ENCODE results near the gene CNGB1. TPM values are rescaled to one million over a fixed set of nuclear protein-coding genes. Genes with fewer than 3 reads are reported as not detected.
A peak's percentile ranks its signal among the peaks of the same experiment; 100 is the strongest.

Gene CNGB1
- total and polyA plus RNA-seq, 2 of the 13 experiments (the other 11 are each of a cell fraction or from before 2014, with no cell fraction given): 0.02 to 0.15 TPM

DNA sequence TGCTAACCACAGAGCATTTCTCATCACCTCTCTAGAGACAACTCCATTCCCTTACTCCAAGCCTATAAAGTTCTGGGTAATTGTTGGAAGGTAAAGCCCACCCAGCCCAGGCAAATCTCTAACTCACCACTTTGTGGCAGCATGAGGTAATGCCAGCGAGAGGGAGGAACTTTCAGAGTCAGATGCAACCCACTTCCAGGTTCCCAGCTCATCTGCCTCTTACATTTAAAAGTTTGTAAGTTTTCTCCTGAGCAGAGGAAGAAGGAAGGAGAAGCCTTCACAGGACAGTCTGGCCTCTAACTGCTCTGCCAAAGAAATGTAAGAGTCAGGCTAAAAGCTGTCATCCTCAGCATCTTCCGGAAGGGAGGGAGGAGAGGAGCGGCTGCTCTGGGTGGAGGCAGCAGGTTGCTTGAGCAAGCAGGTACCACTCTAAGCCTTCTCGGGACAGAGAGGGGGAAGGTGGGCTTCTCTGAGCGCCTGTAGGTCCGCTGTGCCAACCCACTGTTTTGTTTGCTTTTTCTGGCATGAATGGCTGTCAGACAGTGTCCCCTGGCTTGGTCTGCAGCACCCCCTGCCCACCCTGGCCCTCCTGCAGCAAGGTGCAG is 28.5 kb upstream of the CNGB1 start (continued):
- TF ChIP-seq SP1 (IDR thresholded peaks at IDR 0.05): no peak
- TF ChIP-seq SP1 (CRISPR knock-in tag; IDR thresholded peaks at IDR 0.05): no peak
- no peak for TF ChIP-seq ZNF512B (CRISPR knock-in tag; IDR thresholded peaks at IDR 0.05; ENCODE audit: borderline replicate concordance)
- 0 out of 2 replicates have a peak, but pooled peaks have one; percentile 4 for TF ChIP-seq SALL1 (CRISPR knock-in tag; IDR thresholded peaks at IDR 0.05)
- TF ChIP-seq FOXA3 (CRISPR knock-in tag; IDR thresholded peaks at IDR 0.05): no peak
- peak; percentile 44 for TF ChIP-seq JARID2 (CRISPR knock-in tag; IDR thresholded peaks at IDR 0.05; ENCODE audit: insufficient replicate concordance)
- TF ChIP-seq ZNF7 (CRISPR knock-in tag; IDR thresholded peaks at IDR 0.05): no peak
- peak; percentile 18; the same call in 1 of the 2 replicates for TF ChIP-seq ZNF225 (CRISPR knock-in tag; IDR thresholded peaks at IDR 0.05)
- TF ChIP-seq, protein P1, sequence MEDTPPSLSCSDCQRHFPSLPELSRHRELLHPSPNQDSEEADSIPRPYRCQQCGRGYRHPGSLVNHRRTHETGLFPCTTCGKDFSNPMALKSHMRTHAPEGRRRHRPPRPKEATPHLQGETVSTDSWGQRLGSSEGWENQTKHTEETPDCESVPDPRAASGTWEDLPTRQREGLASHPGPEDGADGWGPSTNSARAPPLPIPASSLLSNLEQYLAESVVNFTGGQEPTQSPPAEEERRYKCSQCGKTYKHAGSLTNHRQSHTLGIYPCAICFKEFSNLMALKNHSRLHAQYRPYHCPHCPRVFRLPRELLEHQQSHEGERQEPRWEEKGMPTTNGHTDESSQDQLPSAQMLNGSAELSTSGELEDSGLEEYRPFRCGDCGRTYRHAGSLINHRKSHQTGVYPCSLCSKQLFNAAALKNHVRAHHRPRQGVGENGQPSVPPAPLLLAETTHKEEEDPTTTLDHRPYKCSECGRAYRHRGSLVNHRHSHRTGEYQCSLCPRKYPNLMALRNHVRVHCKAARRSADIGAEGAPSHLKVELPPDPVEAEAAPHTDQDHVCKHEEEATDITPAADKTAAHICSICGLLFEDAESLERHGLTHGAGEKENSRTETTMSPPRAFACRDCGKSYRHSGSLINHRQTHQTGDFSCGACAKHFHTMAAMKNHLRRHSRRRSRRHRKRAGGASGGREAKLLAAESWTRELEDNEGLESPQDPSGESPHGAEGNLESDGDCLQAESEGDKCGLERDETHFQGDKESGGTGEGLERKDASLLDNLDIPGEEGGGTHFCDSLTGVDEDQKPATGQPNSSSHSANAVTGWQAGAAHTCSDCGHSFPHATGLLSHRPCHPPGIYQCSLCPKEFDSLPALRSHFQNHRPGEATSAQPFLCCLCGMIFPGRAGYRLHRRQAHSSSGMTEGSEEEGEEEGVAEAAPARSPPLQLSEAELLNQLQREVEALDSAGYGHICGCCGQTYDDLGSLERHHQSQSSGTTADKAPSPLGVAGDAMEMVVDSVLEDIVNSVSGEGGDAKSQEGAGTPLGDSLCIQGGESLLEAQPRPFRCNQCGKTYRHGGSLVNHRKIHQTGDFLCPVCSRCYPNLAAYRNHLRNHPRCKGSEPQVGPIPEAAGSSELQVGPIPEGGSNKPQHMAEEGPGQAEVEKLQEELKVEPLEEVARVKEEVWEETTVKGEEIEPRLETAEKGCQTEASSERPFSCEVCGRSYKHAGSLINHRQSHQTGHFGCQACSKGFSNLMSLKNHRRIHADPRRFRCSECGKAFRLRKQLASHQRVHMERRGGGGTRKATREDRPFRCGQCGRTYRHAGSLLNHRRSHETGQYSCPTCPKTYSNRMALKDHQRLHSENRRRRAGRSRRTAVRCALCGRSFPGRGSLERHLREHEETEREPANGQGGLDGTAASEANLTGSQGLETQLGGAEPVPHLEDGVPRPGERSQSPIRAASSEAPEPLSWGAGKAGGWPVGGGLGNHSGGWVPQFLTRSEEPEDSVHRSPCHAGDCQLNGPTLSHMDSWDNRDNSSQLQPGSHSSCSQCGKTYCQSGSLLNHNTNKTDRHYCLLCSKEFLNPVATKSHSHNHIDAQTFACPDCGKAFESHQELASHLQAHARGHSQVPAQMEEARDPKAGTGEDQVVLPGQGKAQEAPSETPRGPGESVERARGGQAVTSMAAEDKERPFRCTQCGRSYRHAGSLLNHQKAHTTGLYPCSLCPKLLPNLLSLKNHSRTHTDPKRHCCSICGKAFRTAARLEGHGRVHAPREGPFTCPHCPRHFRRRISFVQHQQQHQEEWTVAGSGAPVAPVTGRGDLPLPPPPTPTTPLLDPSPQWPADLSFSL (CRISPR knock-in tag; IDR thresholded peaks at IDR 0.05): no peak
- TF ChIP-seq ZKSCAN1 (IDR thresholded peaks at IDR 0.05; ENCODE audit: low read length): no peak
- TF ChIP-seq ARID2 (CRISPR knock-in tag; IDR thresholded peaks at IDR 0.05; ENCODE audit: borderline replicate concordance): no peak
- TF ChIP-seq, protein P2, sequence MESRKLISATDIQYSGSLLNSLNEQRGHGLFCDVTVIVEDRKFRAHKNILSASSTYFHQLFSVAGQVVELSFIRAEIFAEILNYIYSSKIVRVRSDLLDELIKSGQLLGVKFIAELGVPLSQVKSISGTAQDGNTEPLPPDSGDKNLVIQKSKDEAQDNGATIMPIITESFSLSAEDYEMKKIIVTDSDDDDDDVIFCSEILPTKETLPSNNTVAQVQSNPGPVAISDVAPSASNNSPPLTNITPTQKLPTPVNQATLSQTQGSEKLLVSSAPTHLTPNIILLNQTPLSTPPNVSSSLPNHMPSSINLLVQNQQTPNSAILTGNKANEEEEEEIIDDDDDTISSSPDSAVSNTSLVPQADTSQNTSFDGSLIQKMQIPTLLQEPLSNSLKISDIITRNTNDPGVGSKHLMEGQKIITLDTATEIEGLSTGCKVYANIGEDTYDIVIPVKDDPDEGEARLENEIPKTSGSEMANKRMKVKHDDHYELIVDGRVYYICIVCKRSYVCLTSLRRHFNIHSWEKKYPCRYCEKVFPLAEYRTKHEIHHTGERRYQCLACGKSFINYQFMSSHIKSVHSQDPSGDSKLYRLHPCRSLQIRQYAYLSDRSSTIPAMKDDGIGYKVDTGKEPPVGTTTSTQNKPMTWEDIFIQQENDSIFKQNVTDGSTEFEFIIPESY (CRISPR knock-in tag; IDR thresholded peaks at IDR 0.05): no peak
- TF ChIP-seq ZNF160 (CRISPR knock-in tag; IDR thresholded peaks at IDR 0.05): no peak
- TF ChIP-seq, protein P3, sequence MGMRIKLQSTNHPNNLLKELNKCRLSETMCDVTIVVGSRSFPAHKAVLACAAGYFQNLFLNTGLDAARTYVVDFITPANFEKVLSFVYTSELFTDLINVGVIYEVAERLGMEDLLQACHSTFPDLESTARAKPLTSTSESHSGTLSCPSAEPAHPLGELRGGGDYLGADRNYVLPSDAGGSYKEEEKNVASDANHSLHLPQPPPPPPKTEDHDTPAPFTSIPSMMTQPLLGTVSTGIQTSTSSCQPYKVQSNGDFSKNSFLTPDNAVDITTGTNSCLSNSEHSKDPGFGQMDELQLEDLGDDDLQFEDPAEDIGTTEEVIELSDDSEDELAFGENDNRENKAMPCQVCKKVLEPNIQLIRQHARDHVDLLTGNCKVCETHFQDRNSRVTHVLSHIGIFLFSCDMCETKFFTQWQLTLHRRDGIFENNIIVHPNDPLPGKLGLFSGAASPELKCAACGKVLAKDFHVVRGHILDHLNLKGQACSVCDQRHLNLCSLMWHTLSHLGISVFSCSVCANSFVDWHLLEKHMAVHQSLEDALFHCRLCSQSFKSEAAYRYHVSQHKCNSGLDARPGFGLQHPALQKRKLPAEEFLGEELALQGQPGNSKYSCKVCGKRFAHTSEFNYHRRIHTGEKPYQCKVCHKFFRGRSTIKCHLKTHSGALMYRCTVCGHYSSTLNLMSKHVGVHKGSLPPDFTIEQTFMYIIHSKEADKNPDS (CRISPR knock-in tag; IDR thresholded peaks at IDR 0.05): no peak
- TF ChIP-seq ZNF496 (CRISPR knock-in tag; IDR thresholded peaks at IDR 0.05; ENCODE audit: insufficient replicate concordance): no peak
- no peak for TF ChIP-seq FOXO1 (CRISPR knock-in tag; IDR thresholded peaks at IDR 0.05)

All from HepG2 (cell line).